B cell (primary cell): ENCODE data around the gene ARHGAP4. TPM values are rescaled to one million over a fixed set of nuclear protein-coding genes. Genes with fewer than 3 reads are reported as not detected.

Source experiments
- ATAC-seq: fragments of 200-7000 bp; cut with Tn5 transposase; one replicate; pipeline ENCODE4 v1.10.0; 2021; ENCODE audit warnings: low read depth, mild to moderate bottlenecking, moderate number of reproducible peaks, moderate library complexity
- CTCF ChIA-PET: fragments of 350-600 bp; sonication (Branson Sonifier 250); formaldehyde crosslinking; loops from one replicate; lab custom pipeline; 2021; ENCODE audit warnings: antibody characterized with exemption, inconsistent platforms; lab: Charles Lee
- POLR2A ChIA-PET: fragments of 350-600 bp; sonication (Branson Sonifier 250); formaldehyde crosslinking; loops from one replicate; lab custom pipeline; 2021; ENCODE audit warnings: antibody characterized with exemption; lab: Charles Lee
- DNase-seq: peaks from one replicate; pipeline ENCODE4 v3.0.0; 2013
- H2AFZ ChIP-seq: 2 replicates; pipeline ENCODE4 v1.6.1; 2012; ENCODE audit warnings: mild to moderate bottlenecking, low read depth, low read length; ENCODE audit not compliant: insufficient read depth, poor library complexity, severe bottlenecking
- H3K27ac ChIP-seq, 2 donors: 1 replicate in 1 of 2; 2 replicates in 1 of 2; pipeline ENCODE4 v1.5.1; 2012 to 2013; ENCODE audit warnings: low read length in 2 of 2, mild to moderate bottlenecking in 2 of 2, moderate library complexity in 1 of 2
- H3K27me3 ChIP-seq, 4 experiments: fragments of 200-600 bp in 1 of 4; sonication (generic) in 1 of 4; replicated peaks in 1 of 4; 1 replicate in 2 of 4; 2 replicates in 2 of 4; pipeline versions ENCODE4 v1.6.1 to v1.7.0; 2013 to 2016; ENCODE audit warnings: low read length in 3 of 4, mild to moderate bottlenecking in 2 of 4, mixed read lengths in 1 of 4, moderate library complexity in 1 of 4; ENCODE audit not compliant: insufficient read depth in 4 of 4, control insufficient read depth in 3 of 4; ENCODE audit errors: control extremely low read depth in 1 of 4
- H3K36me3 ChIP-seq, 2 experiments: replicated peaks in 1 of 2; 1 replicate in 1 of 2; 2 replicates in 1 of 2; pipeline versions ENCODE4 v1.6.1 to v1.7.1; 2013; ENCODE audit warnings: low read length in 1 of 2; ENCODE audit not compliant: insufficient read depth in 2 of 2, control insufficient read depth in 1 of 2; ENCODE audit errors: control extremely low read depth in 1 of 2, extremely low read depth in 1 of 2
- H3K4me1 ChIP-seq, 2 donors: fragments of 200-600 bp in 1 of 2; sonication (generic) in 1 of 2; 1 replicate in 1 of 2; 2 replicates in 1 of 2; pipeline versions ENCODE4 v1.5.1 to v1.6.1; 2013 to 2017; ENCODE audit warnings: low read length in 2 of 2; ENCODE audit not compliant: control insufficient read depth in 2 of 2, insufficient read depth in 2 of 2
- H3K4me2 ChIP-seq: replicated peaks from 2 replicates; pipeline ENCODE3; 2012; ENCODE audit warnings: mild to moderate bottlenecking, low read depth, low read length; ENCODE audit not compliant: poor library complexity, severe bottlenecking
- H3K4me3 ChIP-seq, 5 experiments: fragments of 200-600 bp in 1 of 5; sonication (generic) in 1 of 5; 1 replicate in 3 of 5; 2 replicates in 2 of 5; pipeline versions ENCODE4 v1.5.1 to v1.7.0; 2011 to 2016; ENCODE audit warnings: low read length in 4 of 5, mild to moderate bottlenecking in 4 of 5, low read depth in 2 of 5, control low read depth in 1 of 5, moderate library complexity in 1 of 5; ENCODE audit not compliant: insufficient read depth in 1 of 5; ENCODE audit errors: control extremely low read depth in 1 of 5, extremely low read depth in 1 of 5
- H3K79me2 ChIP-seq: fragments of 200-600 bp; sonication (generic); one replicate; pipeline ENCODE4 v1.6.0; 2016; ENCODE audit warnings: low read length; ENCODE audit not compliant: control insufficient read depth, insufficient read depth
- H3K9ac ChIP-seq: fragments of 200-600 bp; sonication (generic); 2 replicates; pipeline ENCODE4 v1.6.1; 2017; ENCODE audit warnings: mild to moderate bottlenecking, low read length, moderate library complexity
- H3K9me3 ChIP-seq, 3 donors: one replicate each; pipeline versions ENCODE4 v1.6.1 to v1.7.1; 2013; ENCODE audit warnings: low read length in 2 of 3; ENCODE audit not compliant: control insufficient read depth in 2 of 3, insufficient read depth in 1 of 3; ENCODE audit errors: control extremely low read depth in 1 of 3
- H4K20me1 ChIP-seq: 2 replicates; pipeline ENCODE4 v1.6.0; 2012; ENCODE audit warnings: mild to moderate bottlenecking, low read length; ENCODE audit not compliant: insufficient read depth, control insufficient read depth, poor library complexity, severe bottlenecking
- H3K27ac Mint-ChIP-seq: one replicate; pipeline ENCODE4 v1.8.0; 2021; ENCODE audit warnings: mixed read lengths
- H3K27me3 Mint-ChIP-seq: one replicate; pipeline ENCODE4 v1.8.0; 2021; ENCODE audit warnings: mixed read lengths
- H3K4me1 Mint-ChIP-seq: one replicate; pipeline ENCODE4 v1.8.0; 2021; ENCODE audit warnings: mixed read lengths
- H3K4me3 Mint-ChIP-seq: one replicate; pipeline ENCODE4 v1.8.0; 2021; ENCODE audit warnings: mixed read lengths
- H3K9me3 Mint-ChIP-seq: one replicate; pipeline ENCODE4 v1.8.0; 2022; ENCODE audit warnings: mixed read lengths; ENCODE audit not compliant: insufficient read depth
- CTCF ChIP-seq: fragments of 200-600 bp; IDR thresholded peaks from one replicate; pipeline ENCODE4 v1.8.0; 2022; ENCODE audit warnings: antibody characterized with exemption, mild to moderate bottlenecking
- EZH2 ChIP-seq: IDR thresholded peaks from 2 replicates; pipeline ENCODE4 v1.6.1; 2012; ENCODE audit warnings: borderline replicate concordance, low read depth, mild to moderate bottlenecking, moderate library complexity, low read length; ENCODE audit not compliant: insufficient read depth, poor library complexity, severe bottlenecking
- WGBS: methylation state at CpG from one replicate; pipeline ENCODE4 v1.1.5; 2013; ENCODE audit warnings: missing lambda C conversion rate; ENCODE audit not compliant: insufficient coverage; 5-methylcytosine and 5-hydroxymethylcytosine counted together
- intact Hi-C: fragments of 100-400 bp; cut with micrococcal nuclease; formaldehyde crosslinking; loops from one replicate; pipeline ENCODE4 v1.10.0; 2022
- polyA plus RNA-seq: library from polyadenylated mRNA; depleted of rRNA; stranded (reverse); fragments of >200 nt; gene quantifications from 2 replicates; pipeline ENCODE4 v1.2.3, GENCODE V29; 2012
- total RNA-seq, 2 donors: library from RNA; stranded (reverse); fragments of 120-200 nt in 1 of 2; gene quantifications; 1 replicate in 1 of 2; 2 replicates in 1 of 2; pipeline versions ENCODE4 v1.2.3 to v1.2.4, GENCODE V29; 2013 to 2022

ARHGAP4 gene
- total and polyA plus RNA-seq, 2 donors (not counting 1 experiment from before 2014, with no cell fraction given), result 242 to 711 TPM

GRCh38 chrX:153951683-153952372, 25.8 kb upstream of the ARHGAP4 start:
- H3K9me3 Mint-ChIP-seq, result no peaks in the 10 kb centered on the region
- H3K4me1 Mint-ChIP-seq, result peaks cover 7% of the 10 kb centered on the region
- H2AFZ ChIP-seq, result no peak overlapping the region
- no peak overlapping the region for H3K27ac Mint-ChIP-seq
- DNase-seq (no peak), ATAC-seq (no peak)
- no peak overlapping the region for H3K27ac ChIP-seq
- CTCF ChIA-PET, result interaction anchor here (0.9 to 15.4 kb wide), 6 partner anchors 7 to 188 kb away, joined by 3 to 325 read pairs (median 3); partner anchors contain the start of genes ARHGAP4, PLXNB3 and RENBP
- POLR2A ChIA-PET, result interaction anchor here (2.1 kb wide), 1 partner anchor 28 kb away, joined by 4 read pairs; no protein-coding TSS in a partner anchor
- H3K4me1 ChIP-seq, result peaks cover 4 to 14% of the 10 kb centered on the region in 2 donors
- H3K9me3 ChIP-seq, result no peaks in the 10 kb centered on the region
- H3K27me3 Mint-ChIP-seq, result no peaks in the 10 kb centered on the region
- no peak overlapping the region for H3K9ac ChIP-seq
- 98% methylated on average over 9 of the region's 28 CpGs for WGBS
- no peak overlapping the region for H3K4me3 ChIP-seq
- H3K4me3 Mint-ChIP-seq, result no peak overlapping the region
- H3K36me3 ChIP-seq, result peaks cover 0 to 54% of the 10 kb centered on the region in 2 experiments
- TF ChIP-seq CTCF (no peak), EZH2 (no peak)
- no peak overlapping the region for H3K4me2 ChIP-seq
- no peaks in the 10 kb centered on the region for H3K79me2 ChIP-seq
- intact Hi-C loops, result no loop called here
- no peaks in the 10 kb centered on the region for H3K27me3 ChIP-seq
- no peaks in the 10 kb centered on the region for H4K20me1 ChIP-seq

GRCh38 chrX:153950127-153950526, 24.1 kb upstream of the ARHGAP4 start:
- no peak for ATAC-seq
- CTCF ChIA-PET, result interaction anchor here (1.2 to 15.4 kb wide), 4 partner anchors 14 to 263 kb away, joined by 4 to 325 read pairs (median 47); partner anchors contain the start of genes ARHGAP4, NAA10 and PLXNB3
- intact Hi-C loops, result no loop called here
- H3K4me2 ChIP-seq, result no peak overlapping the region
- POLR2A ChIA-PET, result interaction anchor here (0.9 kb wide), 1 partner anchor 21 kb away, joined by 4 read pairs; the partner anchor contains the start of gene HCFC1
- Mint-ChIP-seq H3K9me3 (no peaks in the 10 kb centered on the region), H3K27me3 (no peaks in the 10 kb centered on the region), H3K4me3 (no peak overlapping the region), H3K4me1 (peaks cover 10% of the 10 kb centered on the region), H3K27ac (no peak overlapping the region)
- H3K36me3 ChIP-seq, result peaks cover 0 to 53% of the 10 kb centered on the region in 2 experiments
- no peak overlapping the region for H2AFZ ChIP-seq
- no peaks in the 10 kb centered on the region for H4K20me1 ChIP-seq
- H3K79me2 ChIP-seq, result no peaks in the 10 kb centered on the region
- H3K27me3 ChIP-seq, result no peaks in the 10 kb centered on the region
- DNase-seq, result no peak
- H3K9ac ChIP-seq, result no peak overlapping the region
- WGBS, result 92% methylated on average over 12 of the region's 19 CpGs
- H3K27ac ChIP-seq, result no peak overlapping the region
- no peak overlapping the region for H3K4me3 ChIP-seq
- TF ChIP-seq EZH2, result no peak
- TF ChIP-seq CTCF, result no peak
- H3K4me1 ChIP-seq, result peaks cover 4 to 17% of the 10 kb centered on the region in 2 donors
- H3K9me3 ChIP-seq, result no peaks in the 10 kb centered on the region
